ENCODE data around the gene EZH2. TPM values are rescaled to one million over a fixed set of nuclear protein-coding genes. Genes with fewer than 3 reads are reported as not detected.

Gene EZH2
- polyA plus RNA-seq, 1 of the 3 experiments (the other 2 are of a cell fraction) = 30.6 TPM

DNA sequence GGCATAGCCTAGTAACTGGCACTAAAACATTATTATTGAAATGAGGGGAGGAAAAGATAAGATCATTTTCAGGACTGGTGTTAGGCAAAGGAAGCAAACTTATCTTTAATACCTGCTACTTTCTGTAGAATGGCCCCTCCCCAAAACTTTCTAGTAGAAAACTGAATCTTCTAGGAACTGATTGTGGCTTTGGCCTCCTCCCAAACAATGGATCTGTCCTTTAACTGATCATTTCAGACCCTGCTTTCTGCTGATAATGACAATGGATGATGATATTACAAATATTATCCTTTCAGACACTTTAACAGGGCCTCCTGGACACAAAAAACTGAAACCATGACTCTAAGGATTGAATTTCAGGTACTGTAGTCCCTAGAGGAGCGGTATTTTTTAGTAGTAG is 55.1 kb downstream of the EZH2 start:
- Histone ChIP-seq H3K4me1 (ENCODE audit: control insufficient read depth in 1 of 2, insufficient read depth in 2 of 2, low read depth in 1 of 2, low read length in 1 of 2) (no peaks in the 10 kb centered on the region), H4K20me1 (ENCODE audit: insufficient read depth) (peaks cover 5% of the 10 kb centered on the region; the same call in 1 of the 2 replicates), H3K4me2 (no peak overlapping the region), H3K79me2 (ENCODE audit: insufficient read depth) (peaks cover 59% of the 10 kb centered on the region), H3F3A (replicated peaks; ENCODE audit: insufficient read depth) (peaks cover 11% of the 10 kb centered on the region), H3K9me2 (no peaks in the 10 kb centered on the region), H3K27me3 (ENCODE audit: insufficient read depth) (no peaks in the 10 kb centered on the region), H3K9me3 (no peaks in the 10 kb centered on the region), H2AFZ (ENCODE audit: low read depth) (no peak overlapping the region), H3K9ac (no peak overlapping the region), H3K27ac (ENCODE audit: low read depth in 2 of 2, low read length in 1 of 2) (no peak overlapping the region), H3K4me3 (ENCODE audit: low read depth in 2 of 2, low read length in 1 of 2) (no peak overlapping the region), H3K36me3 (replicated peaks in 1 of 2; ENCODE audit: control insufficient read depth in 1 of 2, insufficient read depth in 2 of 2, low read length in 1 of 2) (peaks cover 54 to 78% of the 10 kb centered on the region in 2 experiments)
- TF ChIP-seq EP300 (IDR thresholded peaks at IDR 0.05; ENCODE audit: borderline replicate concordance in 1 of 2, low read depth in 1 of 2, low read length in 1 of 2) (no peak), RFX5 (IDR thresholded peaks at IDR 0.05; ENCODE audit: low read length) (no peak), TEAD4 (IDR thresholded peaks at IDR 0.05; ENCODE audit: borderline replicate concordance, insufficient read depth) (no peak), EZH2phosphoT487 (IDR thresholded peaks at IDR 0.05; ENCODE audit: borderline replicate concordance, low read depth) (no peak), FOXM1 (IDR thresholded peaks at IDR 0.05; ENCODE audit: low read depth) (no peak), NRF1 (IDR thresholded peaks at IDR 0.05; ENCODE audit: low read depth, low read length) (no peak), YY1 (IDR thresholded peaks at IDR 0.05; ENCODE audit: low read depth) (no peak)
- TF ChIP-seq, protein P1, sequence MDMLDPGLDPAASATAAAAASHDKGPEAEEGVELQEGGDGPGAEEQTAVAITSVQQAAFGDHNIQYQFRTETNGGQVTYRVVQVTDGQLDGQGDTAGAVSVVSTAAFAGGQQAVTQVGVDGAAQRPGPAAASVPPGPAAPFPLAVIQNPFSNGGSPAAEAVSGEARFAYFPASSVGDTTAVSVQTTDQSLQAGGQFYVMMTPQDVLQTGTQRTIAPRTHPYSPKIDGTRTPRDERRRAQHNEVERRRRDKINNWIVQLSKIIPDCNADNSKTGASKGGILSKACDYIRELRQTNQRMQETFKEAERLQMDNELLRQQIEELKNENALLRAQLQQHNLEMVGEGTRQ (IDR thresholded peaks at IDR 0.05; ENCODE audit: borderline replicate concordance, low read depth, low read length) = no peak
- TF ChIP-seq, protein P2, sequence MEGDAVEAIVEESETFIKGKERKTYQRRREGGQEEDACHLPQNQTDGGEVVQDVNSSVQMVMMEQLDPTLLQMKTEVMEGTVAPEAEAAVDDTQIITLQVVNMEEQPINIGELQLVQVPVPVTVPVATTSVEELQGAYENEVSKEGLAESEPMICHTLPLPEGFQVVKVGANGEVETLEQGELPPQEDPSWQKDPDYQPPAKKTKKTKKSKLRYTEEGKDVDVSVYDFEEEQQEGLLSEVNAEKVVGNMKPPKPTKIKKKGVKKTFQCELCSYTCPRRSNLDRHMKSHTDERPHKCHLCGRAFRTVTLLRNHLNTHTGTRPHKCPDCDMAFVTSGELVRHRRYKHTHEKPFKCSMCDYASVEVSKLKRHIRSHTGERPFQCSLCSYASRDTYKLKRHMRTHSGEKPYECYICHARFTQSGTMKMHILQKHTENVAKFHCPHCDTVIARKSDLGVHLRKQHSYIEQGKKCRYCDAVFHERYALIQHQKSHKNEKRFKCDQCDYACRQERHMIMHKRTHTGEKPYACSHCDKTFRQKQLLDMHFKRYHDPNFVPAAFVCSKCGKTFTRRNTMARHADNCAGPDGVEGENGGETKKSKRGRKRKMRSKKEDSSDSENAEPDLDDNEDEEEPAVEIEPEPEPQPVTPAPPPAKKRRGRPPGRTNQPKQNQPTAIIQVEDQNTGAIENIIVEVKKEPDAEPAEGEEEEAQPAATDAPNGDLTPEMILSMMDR (IDR thresholded peaks at IDR 0.05) = no peak
- TF ChIP-seq, protein P3, sequence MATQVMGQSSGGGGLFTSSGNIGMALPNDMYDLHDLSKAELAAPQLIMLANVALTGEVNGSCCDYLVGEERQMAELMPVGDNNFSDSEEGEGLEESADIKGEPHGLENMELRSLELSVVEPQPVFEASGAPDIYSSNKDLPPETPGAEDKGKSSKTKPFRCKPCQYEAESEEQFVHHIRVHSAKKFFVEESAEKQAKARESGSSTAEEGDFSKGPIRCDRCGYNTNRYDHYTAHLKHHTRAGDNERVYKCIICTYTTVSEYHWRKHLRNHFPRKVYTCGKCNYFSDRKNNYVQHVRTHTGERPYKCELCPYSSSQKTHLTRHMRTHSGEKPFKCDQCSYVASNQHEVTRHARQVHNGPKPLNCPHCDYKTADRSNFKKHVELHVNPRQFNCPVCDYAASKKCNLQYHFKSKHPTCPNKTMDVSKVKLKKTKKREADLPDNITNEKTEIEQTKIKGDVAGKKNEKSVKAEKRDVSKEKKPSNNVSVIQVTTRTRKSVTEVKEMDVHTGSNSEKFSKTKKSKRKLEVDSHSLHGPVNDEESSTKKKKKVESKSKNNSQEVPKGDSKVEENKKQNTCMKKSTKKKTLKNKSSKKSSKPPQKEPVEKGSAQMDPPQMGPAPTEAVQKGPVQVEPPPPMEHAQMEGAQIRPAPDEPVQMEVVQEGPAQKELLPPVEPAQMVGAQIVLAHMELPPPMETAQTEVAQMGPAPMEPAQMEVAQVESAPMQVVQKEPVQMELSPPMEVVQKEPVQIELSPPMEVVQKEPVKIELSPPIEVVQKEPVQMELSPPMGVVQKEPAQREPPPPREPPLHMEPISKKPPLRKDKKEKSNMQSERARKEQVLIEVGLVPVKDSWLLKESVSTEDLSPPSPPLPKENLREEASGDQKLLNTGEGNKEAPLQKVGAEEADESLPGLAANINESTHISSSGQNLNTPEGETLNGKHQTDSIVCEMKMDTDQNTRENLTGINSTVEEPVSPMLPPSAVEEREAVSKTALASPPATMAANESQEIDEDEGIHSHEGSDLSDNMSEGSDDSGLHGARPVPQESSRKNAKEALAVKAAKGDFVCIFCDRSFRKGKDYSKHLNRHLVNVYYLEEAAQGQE (IDR thresholded peaks at IDR 0.05; ENCODE audit: low read depth, low read length) = no peak
- TF ChIP-seq, protein P4, sequence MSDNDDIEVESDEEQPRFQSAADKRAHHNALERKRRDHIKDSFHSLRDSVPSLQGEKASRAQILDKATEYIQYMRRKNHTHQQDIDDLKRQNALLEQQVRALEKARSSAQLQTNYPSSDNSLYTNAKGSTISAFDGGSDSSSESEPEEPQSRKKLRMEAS (IDR thresholded peaks at IDR 0.05; ENCODE audit: low read depth) = no peak
- TF ChIP-seq, protein P5, sequence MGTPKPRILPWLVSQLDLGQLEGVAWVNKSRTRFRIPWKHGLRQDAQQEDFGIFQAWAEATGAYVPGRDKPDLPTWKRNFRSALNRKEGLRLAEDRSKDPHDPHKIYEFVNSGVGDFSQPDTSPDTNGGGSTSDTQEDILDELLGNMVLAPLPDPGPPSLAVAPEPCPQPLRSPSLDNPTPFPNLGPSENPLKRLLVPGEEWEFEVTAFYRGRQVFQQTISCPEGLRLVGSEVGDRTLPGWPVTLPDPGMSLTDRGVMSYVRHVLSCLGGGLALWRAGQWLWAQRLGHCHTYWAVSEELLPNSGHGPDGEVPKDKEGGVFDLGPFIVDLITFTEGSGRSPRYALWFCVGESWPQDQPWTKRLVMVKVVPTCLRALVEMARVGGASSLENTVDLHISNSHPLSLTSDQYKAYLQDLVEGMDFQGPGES (IDR thresholded peaks at IDR 0.05; ENCODE audit: low read depth, low read length) = no peak
- POLR2A ChIA-PET = no interaction called here
- WGBS (ENCODE audit: low lambda C conversion rate) = 100% methylated on average over 1 of the region's 1 CpG
- DNase-seq = no peak
- CTCF ChIA-PET = interaction anchor here (2.0 kb wide), 1 partner anchor 27 kb away, joined by 9 read pairs; no protein-coding TSS in a partner anchor

Measured in SK-N-SH (cell line).